Right lung (tissue), 5 donors: ENCODE data around the gene NNAT. TPM values are rescaled to one million over a fixed set of nuclear protein-coding genes. Genes with fewer than 3 reads are reported as not detected.

Source experiments
- DNase-seq, 2 donors: peaks; one replicate each; pipeline ENCODE4 v3.0.0-alpha.2; 2013
- polyA plus RNA-seq, 5 donors: library from polyadenylated mRNA; unstranded; fragments of 120-200 nt; gene quantifications; one replicate each; pipeline versions ENCODE4 v1.2.1 to v1.2.3, GENCODE V29; 2013; ENCODE audit warnings: inconsistent platforms in 1 of 5, low replicate concordance in 1 of 5; ENCODE audit not compliant: insufficient read length in 5 of 5, insufficient read depth in 1 of 5

The NNAT gene
- polyA plus RNA-seq, 5 donors: 44.2 to 81.3 (median 56.2) TPM

- peak; percentile 40 to 46 for DNase-seq
These were observed 43.5 kb downstream of the NNAT start for GRCh38 chr20:37564388-37565133.

DNA sequence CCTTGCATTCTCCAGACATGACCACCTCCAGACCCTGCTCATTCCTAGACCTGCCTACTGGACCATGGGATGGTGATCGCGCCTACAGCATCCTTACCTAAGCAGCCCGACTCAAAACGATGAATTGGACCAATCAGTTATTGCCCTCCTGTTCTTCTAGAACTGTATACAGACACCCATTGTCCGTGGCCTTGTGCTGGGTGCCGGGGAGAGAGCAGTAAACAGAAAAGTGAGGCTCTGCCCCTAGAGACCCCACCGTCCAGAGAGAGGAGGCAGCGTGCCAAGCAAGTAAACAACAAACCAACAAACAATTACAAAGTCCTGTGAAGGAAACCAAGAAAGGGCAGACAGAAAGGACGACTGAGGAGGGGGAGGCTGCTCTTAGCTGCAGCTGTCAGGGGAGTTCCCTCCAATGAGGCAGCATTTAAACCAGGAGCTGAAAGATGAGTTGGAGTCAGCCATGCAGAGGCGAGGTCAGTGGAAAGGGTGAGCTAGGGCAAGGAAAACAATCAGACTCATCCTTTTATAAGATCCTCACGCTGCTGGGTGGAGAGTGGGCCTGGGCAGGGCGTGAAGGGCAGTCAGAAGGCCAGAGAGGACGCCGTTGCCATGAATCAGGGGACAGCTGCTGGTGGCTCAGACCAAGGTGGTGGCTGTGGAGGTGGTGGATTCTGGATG lies 44.2 kb downstream of the NNAT start:
- DNase-seq: no peak

DNA sequence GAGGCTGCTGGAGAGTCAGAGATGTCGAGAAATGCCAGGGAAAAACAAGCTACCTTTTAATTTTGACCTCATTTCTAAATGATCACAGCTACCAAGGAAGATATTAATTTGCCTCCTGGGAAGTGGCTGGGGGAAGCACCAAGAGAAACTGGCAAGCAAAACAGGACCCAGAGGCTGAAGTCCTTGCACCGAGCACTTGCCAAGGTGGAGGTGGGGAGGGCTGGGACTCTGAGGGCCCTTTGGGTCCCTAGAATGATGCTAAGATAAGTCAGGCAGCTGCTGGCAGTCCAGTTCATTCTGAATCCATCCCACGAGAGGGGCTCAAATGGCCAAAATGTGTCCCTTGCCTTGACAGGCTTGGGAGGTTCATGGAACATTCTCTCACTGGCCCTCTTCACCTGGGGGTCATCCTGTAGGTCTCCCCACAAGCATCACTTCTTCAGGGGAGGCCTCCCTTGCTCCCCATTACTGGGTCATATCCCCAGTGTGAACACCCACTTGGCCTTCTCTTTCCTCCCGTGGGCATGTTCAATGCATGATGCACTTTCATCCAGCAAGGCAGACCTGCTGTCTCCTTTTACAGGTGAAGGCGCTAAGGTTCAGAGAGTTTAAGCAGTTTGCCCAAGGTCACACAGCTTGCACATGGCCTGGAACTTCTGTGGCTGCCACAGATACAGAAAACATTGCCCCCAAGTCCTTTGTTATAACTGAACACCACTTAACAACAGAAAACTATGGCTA lies 45.7 kb downstream of the NNAT start:
- no peak for DNase-seq

DNA sequence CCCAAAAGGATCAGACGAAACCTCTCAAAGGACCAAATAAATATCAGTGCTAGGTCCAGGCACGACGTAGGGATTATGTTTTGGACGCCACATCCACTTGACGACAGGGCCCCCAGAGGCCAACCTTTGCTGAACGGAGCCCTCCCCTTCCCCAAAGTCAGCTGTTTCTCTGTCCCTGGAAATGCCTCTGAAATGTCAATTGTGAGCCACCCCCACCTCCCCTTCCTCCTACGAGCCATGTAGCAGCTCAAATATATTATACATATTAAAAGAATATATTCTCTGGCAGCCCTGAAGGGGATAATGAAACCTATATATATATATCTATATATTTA lies 46.2 kb downstream of the NNAT start:
- DNase-seq: no peak

GRCh38 chr20:37567671-37568588 lies 46.9 kb downstream of the NNAT start:
- DNase-seq: peak; percentile 32 to 55

DNA sequence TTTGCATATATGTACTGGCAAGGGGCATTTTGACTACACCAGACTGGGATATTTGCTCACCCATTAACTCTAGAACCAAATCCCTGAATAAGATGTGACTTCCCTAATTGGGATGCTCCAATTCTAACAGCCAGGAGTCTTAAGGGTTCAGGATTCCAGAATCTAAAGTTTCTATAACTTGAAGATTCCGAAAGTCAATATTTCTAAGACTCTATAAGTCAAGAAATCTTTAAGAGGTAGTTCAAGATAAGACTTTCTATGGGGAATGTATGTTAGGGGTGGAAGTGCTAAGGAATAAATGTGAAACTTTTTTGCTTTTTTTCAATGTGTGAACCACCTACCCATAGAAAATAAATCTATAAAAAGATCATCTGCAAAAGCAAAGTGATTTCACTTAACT lies 49.4 kb downstream of the NNAT start:
- DNase-seq: no peak

GRCh38 chr20:37571033-37571432 lies 50.0 kb downstream of the NNAT start:
- DNase-seq: no peak

Other genes with a start within 250 kb of the NNAT start
- gene MANBAL, start 231.6 kb upstream of the NNAT start, polyA plus RNA-seq: 10 to 100 TPM; 53.5 to 62.0 (median 56.6) TPM
- gene SRC, start 175.1 kb upstream of the NNAT start, polyA plus RNA-seq: 10 to 100 TPM; 57.2 to 89.4 (median 72.2) TPM
- gene BLCAP, start 6.6 kb downstream of the NNAT start, polyA plus RNA-seq: 10 to 100 TPM; 64.4 to 90.8 (median 73.1) TPM
- 10 to 100 TPM; 45.6 to 59.7 (median 51.3) TPM for gene CTNNBL1, start 172.8 kb downstream of the NNAT start, polyA plus RNA-seq